Muscle layer of duodenum (tissue), 2 donors: Measurements from ENCODE around the gene FBLN5.

ENCODE experiments used
- H3K27ac ChIP-seq: one replicate; pipeline ENCODE4 v1.7.0; 2013; ENCODE audit warnings: mild to moderate bottlenecking, low read length
- H3K27me3 ChIP-seq: one replicate; pipeline ENCODE4 v1.7.0; 2013; ENCODE audit warnings: low read depth, mild to moderate bottlenecking, control low read depth, low read length
- H3K36me3 ChIP-seq, 2 donors: one replicate each; pipeline ENCODE4 v1.7.0; 2013; ENCODE audit warnings: low read length in 2 of 2, control low read depth in 1 of 2, mild to moderate bottlenecking in 1 of 2; ENCODE audit not compliant: insufficient read depth in 2 of 2, control insufficient read depth in 1 of 2
- H3K4me1 ChIP-seq, 2 donors: one replicate each; pipeline ENCODE4 v1.7.0; 2013; ENCODE audit warnings: low read length in 2 of 2, mild to moderate bottlenecking in 2 of 2, control low read depth in 1 of 2, moderate library complexity in 1 of 2; ENCODE audit not compliant: insufficient read depth in 2 of 2, control insufficient read depth in 1 of 2
- H3K4me3 ChIP-seq, 2 donors: one replicate each; pipeline ENCODE4 v1.7.0; 2013; ENCODE audit warnings: low read length in 2 of 2, low read depth in 1 of 2, mild to moderate bottlenecking in 1 of 2
- H3K9me3 ChIP-seq, 2 donors: one replicate each; pipeline ENCODE4 v1.7.0; 2013; ENCODE audit warnings: low read length in 2 of 2, control low read depth in 1 of 2, mild to moderate bottlenecking in 1 of 2; ENCODE audit not compliant: control insufficient read depth in 1 of 2
- donor health status: healthy.

Gene FBLN5

DNA sequence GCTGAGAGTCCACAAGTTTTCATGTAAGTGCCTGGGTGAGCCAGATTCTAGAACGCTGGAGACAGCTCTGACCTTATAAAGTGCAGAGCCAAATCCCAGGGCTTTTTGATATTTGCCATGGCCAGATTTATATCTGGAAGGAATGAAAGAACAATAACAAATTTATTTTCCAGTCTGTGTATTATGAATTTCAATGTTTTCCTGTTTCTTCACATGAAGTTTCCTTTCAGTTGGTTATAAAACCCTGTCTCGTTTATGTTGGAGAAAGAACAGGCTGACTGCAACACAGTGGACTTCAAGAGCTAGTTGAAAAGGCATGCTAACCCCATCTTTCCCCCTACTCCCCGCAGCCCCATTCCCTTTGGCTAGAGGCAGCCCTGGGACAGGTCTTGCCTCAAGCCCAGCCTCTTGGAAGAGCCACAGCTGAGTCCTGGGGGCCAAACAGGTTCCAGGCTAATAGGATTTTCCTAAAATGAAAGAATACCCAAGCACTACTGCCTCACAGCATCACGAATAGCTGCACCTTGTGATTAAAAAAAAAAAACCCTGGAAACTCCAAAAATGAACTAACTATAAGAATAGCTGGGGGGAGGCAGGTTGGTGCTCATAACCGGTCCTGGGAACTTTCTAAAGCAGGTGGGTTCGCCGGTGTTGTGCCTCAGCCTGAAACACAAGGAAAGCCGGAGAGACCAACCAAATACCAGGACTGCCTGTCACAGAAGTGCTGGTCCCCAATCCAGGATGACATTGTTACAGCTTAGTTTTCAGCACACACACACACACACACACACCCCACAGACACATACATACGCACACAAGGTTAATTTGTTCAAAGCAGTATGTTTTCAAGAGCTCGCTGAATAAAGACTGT is 1.5 kb downstream of the FBLN5 start:
- H3K4me3 ChIP-seq: peak overlapping the region; percentile 74 to 79

DNA sequence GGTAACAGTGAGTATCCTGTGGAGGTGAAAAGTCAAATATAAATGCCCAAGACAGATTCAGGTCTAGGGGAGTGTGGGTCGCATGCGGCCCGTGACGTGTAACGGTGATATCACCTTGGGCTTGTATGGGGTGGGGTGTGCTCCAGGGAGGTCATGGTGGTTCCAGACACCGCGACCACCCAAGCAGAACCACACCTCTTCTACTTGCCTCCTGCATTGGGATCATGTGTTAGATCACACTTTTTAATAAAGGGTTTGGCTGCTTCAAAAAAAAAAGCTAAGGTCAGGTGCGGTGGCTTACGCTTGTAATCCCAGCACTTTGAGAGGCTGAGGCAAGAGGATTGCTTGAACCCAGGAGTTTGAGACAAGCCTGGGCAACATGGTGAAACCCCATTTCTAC is 4.5 kb downstream of the FBLN5 start:
- peaks cover 7% of the 10 kb centered on the region for H3K27me3 ChIP-seq
- H3K36me3 ChIP-seq: peaks cover 9 to 18% of the 10 kb centered on the region in 2 donors
- no peaks in the 10 kb centered on the region for H3K9me3 ChIP-seq
- H3K4me3 ChIP-seq: no peak overlapping the region
- H3K4me1 ChIP-seq: peaks cover 4 to 5% of the 10 kb centered on the region in 2 donors
- no peak overlapping the region for H3K27ac ChIP-seq

More for the DNA sequence above, 1.5 kb downstream of the FBLN5 start:
- H3K9me3 ChIP-seq: no peaks in the 10 kb centered on the region
- H3K4me1 ChIP-seq: peaks cover 4 to 5% of the 10 kb centered on the region in 2 donors
- H3K27me3 ChIP-seq: peaks cover 7% of the 10 kb centered on the region
- peak overlapping the region; percentile 34 for H3K27ac ChIP-seq
- H3K36me3 ChIP-seq: peaks cover 0 to 5% of the 10 kb centered on the region in 2 donors

GRCh38 chr14:91942128-91942527 is 5.4 kb downstream of the FBLN5 start:
- Histone ChIP-seq H3K36me3 (peaks cover 9 to 22% of the 10 kb centered on the region in 2 donors), H3K4me3 (no peak overlapping the region), H3K27ac (no peak overlapping the region), H3K27me3 (peaks cover 7% of the 10 kb centered on the region), H3K9me3 (no peaks in the 10 kb centered on the region), H3K4me1 (peaks cover 3 to 4% of the 10 kb centered on the region in 2 donors)

GRCh38 chr14:91940209-91940608 is 7.3 kb downstream of the FBLN5 start:
- Histone ChIP-seq H3K9me3 (no peaks in the 10 kb centered on the region), H3K27ac (no peak overlapping the region), H3K36me3 (peaks cover 9 to 28% of the 10 kb centered on the region in 2 donors), H3K4me1 (no peaks in the 10 kb centered on the region), H3K27me3 (no peaks in the 10 kb centered on the region), H3K4me3 (no peak overlapping the region)

GRCh38 chr14:91935586-91935985 is 11.9 kb downstream of the FBLN5 start:
- Histone ChIP-seq H3K27ac (no peak overlapping the region), H3K27me3 (no peaks in the 10 kb centered on the region), H3K36me3 (peaks cover 10 to 23% of the 10 kb centered on the region in 2 donors), H3K4me3 (no peak overlapping the region), H3K4me1 (no peaks in the 10 kb centered on the region), H3K9me3 (no peaks in the 10 kb centered on the region)

DNA sequence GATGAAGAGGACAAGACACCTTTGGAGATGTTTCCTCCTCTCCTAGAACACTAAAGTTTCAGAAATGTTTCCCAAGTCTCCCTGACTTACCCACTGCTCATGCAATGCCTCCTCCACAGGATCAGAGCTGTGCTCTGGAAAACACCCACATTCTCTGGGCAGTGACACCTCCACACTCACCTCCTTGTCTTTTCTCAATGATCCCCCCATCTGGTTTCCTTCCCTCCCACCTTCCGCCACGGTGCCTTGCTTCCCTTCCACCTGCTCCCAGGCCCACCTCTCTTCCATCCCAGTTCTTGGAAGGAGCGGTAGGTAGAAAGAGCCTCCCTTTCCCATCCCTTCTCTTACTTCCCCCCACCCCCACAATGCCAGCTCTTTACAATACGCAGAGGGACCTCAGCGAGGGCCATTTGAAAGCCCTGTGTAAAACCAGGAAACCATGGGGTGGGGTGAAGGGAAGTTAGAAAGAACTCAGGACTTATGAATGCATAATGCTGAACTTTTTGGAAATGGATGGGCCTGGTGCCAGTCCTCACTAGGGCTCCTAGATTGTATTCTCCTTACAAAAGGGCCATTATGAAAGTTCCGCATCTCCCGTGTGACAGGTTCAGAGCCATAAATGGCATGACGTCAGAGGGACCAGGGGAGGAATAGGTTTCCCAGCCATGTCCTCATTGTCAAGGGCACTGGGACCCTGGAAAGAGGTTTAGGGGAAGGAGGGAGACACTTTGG is 12.8 kb downstream of the FBLN5 start:
- peaks cover 0 to 2% of the 10 kb centered on the region in 2 donors for H3K4me1 ChIP-seq
- no peak overlapping the region for H3K4me3 ChIP-seq
- H3K27me3 ChIP-seq: no peaks in the 10 kb centered on the region
- no peak overlapping the region for H3K27ac ChIP-seq
- H3K9me3 ChIP-seq: no peaks in the 10 kb centered on the region
- H3K36me3 ChIP-seq: peaks cover 7 to 19% of the 10 kb centered on the region in 2 donors

- H3K9me3 ChIP-seq: no peaks in the 10 kb centered on the region
- no peaks in the 10 kb centered on the region for H3K27me3 ChIP-seq
- peaks cover under 1 to 4% of the 10 kb centered on the region in 2 donors for H3K36me3 ChIP-seq
- no peak overlapping the region for H3K4me3 ChIP-seq
- H3K27ac ChIP-seq: no peak overlapping the region
- H3K4me1 ChIP-seq: peaks cover 0 to 4% of the 10 kb centered on the region in 2 donors
These were observed 15.9 kb downstream of the FBLN5 start for GRCh38 chr14:91931478-91932088.

GRCh38 chr14:91929700-91930099 is 17.8 kb downstream of the FBLN5 start:
- Histone ChIP-seq H3K27me3 (no peaks in the 10 kb centered on the region), H3K4me3 (no peak overlapping the region), H3K27ac (no peak overlapping the region), H3K9me3 (no peaks in the 10 kb centered on the region), H3K36me3 (peaks cover 0 to 4% of the 10 kb centered on the region in 2 donors), H3K4me1 (peaks cover 0 to 18% of the 10 kb centered on the region in 2 donors)

- no peaks in the 10 kb centered on the region for H3K27me3 ChIP-seq
- H3K9me3 ChIP-seq: no peaks in the 10 kb centered on the region
- peaks cover 0 to 4% of the 10 kb centered on the region in 2 donors for H3K36me3 ChIP-seq
- H3K4me3 ChIP-seq: no peak overlapping the region
- H3K27ac ChIP-seq: no peak overlapping the region
- H3K4me1 ChIP-seq: peaks cover 0 to 22% of the 10 kb centered on the region in 2 donors
These were observed 19.7 kb downstream of the FBLN5 start for GRCh38 chr14:91927800-91928199.

GRCh38 chr14:91927191-91927590 is 20.3 kb downstream of the FBLN5 start:
- Histone ChIP-seq H3K36me3 (peaks cover 0 to 4% of the 10 kb centered on the region in 2 donors), H3K27ac (no peak overlapping the region)

More at GRCh38 chr14:91927191-91927590, 20.3 kb downstream of the FBLN5 start:
- Histone ChIP-seq H3K4me1 (peaks cover 0 to 22% of the 10 kb centered on the region in 2 donors), H3K9me3 (no peaks in the 10 kb centered on the region), H3K27me3 (no peaks in the 10 kb centered on the region), H3K4me3 (no peak overlapping the region)
